Gastrocnemius medialis (tissue), 4 donors: Measurements from ENCODE around the gene TP53RK.

Source experiments
- POLR2A ChIP-seq, 2 donors: fragments of 450-650 bp; IDR thresholded peaks; one replicate each; pipeline ENCODE4 v1.6.1; 2017; ENCODE audit warnings: antibody characterized with exemption in 2 of 2, mild to moderate bottlenecking in 2 of 2, moderate library complexity in 2 of 2
- TF ChIP-seq, protein P1 (sequence below), 5 experiments: fragments of 450-650 bp in 3 of 5; fragments of 200-600 bp in 2 of 5; sonication (generic) in 2 of 5; IDR thresholded peaks in 4 of 5; conservative IDR thresholded peaks in 1 of 5; 1 replicate in 4 of 5; 2 replicates in 1 of 5; pipeline ENCODE4 v1.5.1; 2016 to 2019; ENCODE audit warnings: antibody characterized with exemption in 5 of 5, mild to moderate bottlenecking in 3 of 5, moderate library complexity in 3 of 5

DNA sequence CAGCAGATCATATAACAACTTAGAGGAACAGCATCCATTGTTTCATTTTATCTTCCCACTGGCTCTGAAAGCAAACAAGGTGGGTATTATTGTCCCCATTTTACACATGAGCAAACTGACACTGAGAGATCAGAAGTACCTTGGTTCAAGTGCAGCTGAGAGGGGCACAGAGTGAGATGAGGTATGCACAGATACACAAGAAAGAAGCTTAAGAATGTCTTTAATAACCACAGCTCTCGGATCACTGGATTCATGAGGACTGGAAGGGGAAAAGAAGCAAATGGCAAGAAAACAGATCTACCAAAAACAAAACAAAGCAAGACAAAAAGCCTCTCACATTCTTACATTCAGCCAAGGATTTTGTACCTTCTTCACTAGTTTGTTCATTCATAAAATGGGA, 30.8 kb upstream of the TP53RK start:
- TF ChIP-seq, protein P1, sequence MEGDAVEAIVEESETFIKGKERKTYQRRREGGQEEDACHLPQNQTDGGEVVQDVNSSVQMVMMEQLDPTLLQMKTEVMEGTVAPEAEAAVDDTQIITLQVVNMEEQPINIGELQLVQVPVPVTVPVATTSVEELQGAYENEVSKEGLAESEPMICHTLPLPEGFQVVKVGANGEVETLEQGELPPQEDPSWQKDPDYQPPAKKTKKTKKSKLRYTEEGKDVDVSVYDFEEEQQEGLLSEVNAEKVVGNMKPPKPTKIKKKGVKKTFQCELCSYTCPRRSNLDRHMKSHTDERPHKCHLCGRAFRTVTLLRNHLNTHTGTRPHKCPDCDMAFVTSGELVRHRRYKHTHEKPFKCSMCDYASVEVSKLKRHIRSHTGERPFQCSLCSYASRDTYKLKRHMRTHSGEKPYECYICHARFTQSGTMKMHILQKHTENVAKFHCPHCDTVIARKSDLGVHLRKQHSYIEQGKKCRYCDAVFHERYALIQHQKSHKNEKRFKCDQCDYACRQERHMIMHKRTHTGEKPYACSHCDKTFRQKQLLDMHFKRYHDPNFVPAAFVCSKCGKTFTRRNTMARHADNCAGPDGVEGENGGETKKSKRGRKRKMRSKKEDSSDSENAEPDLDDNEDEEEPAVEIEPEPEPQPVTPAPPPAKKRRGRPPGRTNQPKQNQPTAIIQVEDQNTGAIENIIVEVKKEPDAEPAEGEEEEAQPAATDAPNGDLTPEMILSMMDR (IDR thresholded peaks at IDR 0.05 in 4 of 5, conservative IDR thresholded peaks at IDR 0.05 in 1 of 5) = no peak
- TF ChIP-seq POLR2A (IDR thresholded peaks at IDR 0.05) = no peak
